ENCODE data around the gene ZNF827. TPM values are rescaled to one million over a fixed set of nuclear protein-coding genes. Genes with fewer than 3 reads are reported as not detected.
A peak's percentile ranks its signal among the peaks of the same experiment; 100 is the strongest.

ZNF827 gene
- total and polyA plus RNA-seq, 2 of the 13 experiments (the other 11 are each of a cell fraction or from before 2014, with no cell fraction given) = 2.8 TPM

GRCh38 chr4:145805490-145805889, 133.1 kb downstream of the ZNF827 start (continued):
- TF ChIP-seq ARNTL (CRISPR knock-in tag; IDR thresholded peaks at IDR 0.05) (no peak), ELF3 (CRISPR knock-in tag; IDR thresholded peaks at IDR 0.05) (0 out of 2 replicates have a peak, but pooled peaks have one; percentile 19), ZFP41 (CRISPR knock-in tag; IDR thresholded peaks at IDR 0.05; ENCODE audit: borderline replicate concordance) (no peak), BCLAF1 (IDR thresholded peaks at IDR 0.05) (no peak), MNT (IDR thresholded peaks at IDR 0.05) (no peak), ZEB1 (IDR thresholded peaks at IDR 0.05; ENCODE audit: insufficient replicate concordance, low read depth) (no peak), ZC3H13 (CRISPR knock-in tag; IDR thresholded peaks at IDR 0.05) (no peak), RFX3 (CRISPR knock-in tag; IDR thresholded peaks at IDR 0.05) (no peak), KAT8 (CRISPR knock-in tag; IDR thresholded peaks at IDR 0.05) (0 out of 2 replicates have a peak, but pooled peaks have one; percentile 31), GLI4 (CRISPR knock-in tag; IDR thresholded peaks at IDR 0.05; ENCODE audit: borderline replicate concordance) (no peak), USF2 (IDR thresholded peaks at IDR 0.05; ENCODE audit: low read depth, low read length) (no peak), USF2 (CRISPR knock-in tag; IDR thresholded peaks at IDR 0.05; ENCODE audit: borderline replicate concordance) (no peak), ZNF33A (CRISPR knock-in tag; IDR thresholded peaks at IDR 0.05; ENCODE audit: borderline replicate concordance) (no peak), ZNF382 (CRISPR knock-in tag; IDR thresholded peaks at IDR 0.05; ENCODE audit: borderline replicate concordance) (no peak), TFDP1 (CRISPR knock-in tag; IDR thresholded peaks at IDR 0.05; ENCODE audit: borderline replicate concordance) (no peak), RARA (CRISPR knock-in tag; IDR thresholded peaks at IDR 0.05) (peak; percentile 53), ZNF652 (CRISPR knock-in tag; IDR thresholded peaks at IDR 0.05; ENCODE audit: borderline replicate concordance, low read depth) (peak; percentile 87), RFXAP (CRISPR knock-in tag; IDR thresholded peaks at IDR 0.05; ENCODE audit: borderline replicate concordance) (no peak), IKZF5 (CRISPR knock-in tag; IDR thresholded peaks at IDR 0.05) (no peak), ZNF101 (CRISPR knock-in tag; IDR thresholded peaks at IDR 0.05; ENCODE audit: borderline replicate concordance, low read depth) (no peak), SNAPC5 (CRISPR knock-in tag; IDR thresholded peaks at IDR 0.05; ENCODE audit: borderline replicate concordance) (no peak), RCOR2 (CRISPR knock-in tag; IDR thresholded peaks at IDR 0.05) (no peak)

All from HepG2 (cell line).